NCI-H1694 (cell line): ENCODE measurements around the gene MTCP1.

Experiments
- DNase-seq: peaks from one replicate; lab custom pipeline; 2025; lab: John Stamatoyannopoulos, UW

Gene MTCP1, protein sequence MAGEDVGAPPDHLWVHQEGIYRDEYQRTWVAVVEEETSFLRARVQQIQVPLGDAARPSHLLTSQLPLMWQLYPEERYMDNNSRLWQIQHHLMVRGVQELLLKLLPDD

DNA sequence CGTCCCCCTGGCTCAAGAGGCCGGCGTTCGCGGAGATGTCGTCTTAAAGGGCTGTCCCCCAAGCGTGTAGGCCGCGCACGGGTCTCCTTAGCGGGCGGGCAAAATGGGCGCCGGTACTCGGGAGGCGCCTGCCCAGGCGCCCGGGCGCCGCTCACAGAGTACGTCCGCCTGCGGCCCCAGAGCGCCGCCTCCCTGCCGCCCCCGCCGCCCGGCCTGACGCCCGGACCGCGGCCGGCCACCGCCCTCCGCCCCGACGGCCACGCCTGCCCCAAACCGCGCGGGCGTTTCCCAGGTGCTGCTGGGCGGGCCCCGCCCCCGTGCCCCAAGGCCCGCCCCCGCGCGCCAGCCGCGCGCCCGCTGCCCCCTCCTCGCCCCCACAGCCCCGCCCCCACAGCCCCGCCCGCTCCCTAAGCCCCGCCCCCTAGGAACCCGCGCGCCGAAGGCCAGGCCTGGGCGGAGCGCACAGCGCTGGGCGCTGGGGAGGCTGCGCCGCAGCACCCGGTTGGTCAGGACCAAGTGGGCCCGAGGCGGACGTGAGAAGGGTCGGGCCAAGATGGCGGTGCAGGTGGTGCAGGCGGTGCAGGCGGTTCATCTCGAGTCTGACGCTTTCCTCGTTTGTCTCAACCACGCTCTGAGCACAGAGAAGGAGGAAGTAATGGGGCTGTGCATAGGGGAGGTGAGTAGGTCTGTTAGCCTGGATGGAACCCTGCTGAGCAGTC is at the start of gene MTCP1, which contains the start of the genes BRCC3 and CMC4:
Gene MTCP1 (minus strand): TSS at position 162 of the 719 bp plus-strand sequence. CDS start 5,126 bp downstream, outside the sequence.
Gene BRCC3 (plus strand): TSS at position 534 of the 719 bp plus-strand sequence. CDS start 20 bp downstream, at position 554.
Gene CMC4 (minus strand): TSS at position 162 of the 719 bp plus-strand sequence. CDS start 7,113 bp downstream, outside the sequence.
- peak; percentile 40 for DNase-seq

DNA sequence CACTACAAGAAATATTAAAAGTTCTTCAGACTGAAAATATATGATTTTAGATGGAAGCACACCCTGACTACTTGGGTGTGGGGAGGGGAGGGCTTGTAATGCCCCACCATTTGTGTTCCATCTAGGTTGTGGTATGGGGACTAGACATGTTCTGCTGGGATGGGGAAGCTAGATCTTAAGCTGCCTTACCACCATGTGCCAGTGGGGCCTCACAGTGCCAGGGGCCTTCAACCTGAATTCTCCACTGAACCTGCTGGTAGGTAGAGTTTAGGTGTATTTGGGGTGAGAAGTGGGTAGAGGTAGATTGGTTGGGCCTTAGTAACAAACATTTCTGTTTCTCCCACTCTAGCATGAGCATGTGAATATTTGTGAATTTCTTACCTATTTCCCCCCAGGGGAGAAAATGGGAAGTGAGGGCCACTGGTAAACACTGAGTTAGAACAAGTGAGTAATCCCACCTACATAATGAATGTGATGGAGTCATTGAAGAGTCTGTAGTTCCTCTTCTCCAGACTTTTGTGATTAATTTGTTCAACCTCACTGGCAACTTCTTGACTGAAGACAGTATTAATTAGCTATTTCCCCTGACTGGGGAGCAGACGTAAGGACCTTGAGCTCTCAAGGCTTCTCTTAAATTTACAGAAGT is 44.4 kb upstream of the MTCP1 start:
- no peak for DNase-seq

DNA sequence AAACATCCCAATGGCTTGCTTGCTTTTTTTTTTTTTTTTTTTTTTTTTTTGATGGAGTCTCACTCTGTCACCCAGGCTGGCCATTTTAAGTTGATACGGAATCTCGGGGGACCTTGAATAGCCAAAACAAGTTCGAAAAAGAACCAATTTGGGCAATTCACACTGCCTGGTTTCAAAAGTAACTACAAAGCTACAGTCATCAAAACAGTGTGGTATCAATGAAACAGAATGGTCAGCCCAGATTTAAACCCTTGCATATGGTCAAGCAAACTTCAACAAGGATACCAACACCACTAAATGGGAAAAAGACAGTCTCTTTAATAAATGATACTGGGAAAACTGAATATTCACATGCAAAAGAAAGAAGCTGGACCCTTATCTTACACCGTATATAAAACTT is 42.2 kb upstream of the MTCP1 start:
- DNase-seq, result no peak

DNA sequence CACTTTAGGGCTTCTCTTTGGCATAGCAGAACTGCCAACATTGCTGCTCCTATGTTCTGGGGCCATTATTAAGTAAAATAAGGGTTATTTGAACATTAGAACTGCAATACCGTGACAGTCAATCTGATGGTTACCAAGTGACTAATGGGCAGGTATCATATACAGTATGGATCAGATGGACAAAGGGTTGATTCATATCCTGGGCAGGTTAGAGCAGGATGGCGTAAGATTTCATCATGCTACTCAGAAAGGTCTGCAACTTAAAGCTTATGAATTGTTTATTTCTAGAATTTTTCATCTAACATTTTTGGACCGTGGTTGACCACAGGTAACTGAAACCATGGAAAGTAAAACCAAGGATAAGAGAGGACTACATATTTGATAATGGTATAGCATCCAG is 41.2 kb upstream of the MTCP1 start:
- DNase-seq, result no peak

DNA sequence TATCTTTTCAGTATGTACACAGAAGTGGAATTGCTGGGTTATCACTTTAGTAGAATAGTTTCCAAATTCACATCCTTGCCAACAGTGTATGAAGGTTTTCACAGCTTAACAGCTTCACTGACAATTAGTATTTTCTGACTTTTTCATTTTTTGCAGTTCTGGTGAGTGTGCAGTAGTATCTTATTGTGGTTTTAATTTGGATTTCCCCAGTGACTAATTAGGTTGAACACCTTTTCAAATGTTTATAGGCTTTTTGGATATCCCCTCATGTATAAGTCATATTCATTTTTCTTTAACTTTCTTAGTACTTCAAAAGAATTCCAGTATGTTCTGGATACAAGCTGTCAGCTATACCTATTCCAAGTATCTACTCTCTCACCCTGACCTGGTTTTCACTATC is 37.5 kb upstream of the MTCP1 start:
- no peak for DNase-seq

DNA sequence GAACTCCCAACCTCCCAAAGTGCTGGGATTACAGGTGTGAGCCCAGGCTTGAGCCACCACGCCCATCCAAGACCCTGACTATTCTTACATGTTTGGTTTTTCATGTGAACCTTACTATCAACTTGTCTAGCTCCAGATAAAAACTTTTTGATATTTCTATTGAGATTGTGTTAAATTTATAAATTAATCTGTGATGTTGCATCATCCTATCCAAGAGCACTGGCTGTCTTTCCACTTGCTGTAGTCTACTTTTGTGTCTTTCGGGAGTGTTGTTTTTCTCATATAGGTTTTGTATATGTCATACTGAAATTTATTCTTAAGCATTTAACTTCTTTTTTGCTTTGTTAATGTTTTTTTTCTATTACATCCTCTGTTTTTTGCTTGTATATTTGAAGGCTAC is 35.0 kb upstream of the MTCP1 start:
- no peak for DNase-seq

DNA sequence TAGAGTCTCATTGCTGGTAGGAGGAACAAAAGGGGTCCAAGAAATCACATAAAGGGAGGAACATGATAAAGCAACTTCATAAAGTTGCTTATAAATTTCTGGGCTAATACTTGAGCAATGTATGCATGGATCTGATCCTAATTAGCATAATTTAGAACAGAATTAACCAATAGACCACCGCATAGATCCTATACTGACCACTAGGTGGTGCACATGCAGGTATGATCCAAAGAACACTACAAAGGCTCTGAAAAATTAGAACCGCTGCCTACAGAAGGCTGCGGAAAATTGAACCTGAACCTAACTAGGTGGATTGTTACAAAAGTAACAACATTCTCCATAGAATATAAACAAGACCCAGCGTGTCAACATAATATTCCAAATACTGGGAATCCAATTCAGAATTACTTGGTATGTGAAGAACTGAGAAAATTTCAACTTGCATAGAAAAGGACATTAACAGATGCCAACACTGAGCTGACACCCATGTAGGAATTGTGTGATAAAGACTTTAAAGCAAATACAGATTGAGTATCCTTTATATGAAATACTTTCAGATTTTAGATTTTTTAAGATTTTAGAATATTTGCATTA is 23.6 kb upstream of the MTCP1 start:
- peak; percentile 14 for DNase-seq

DNA sequence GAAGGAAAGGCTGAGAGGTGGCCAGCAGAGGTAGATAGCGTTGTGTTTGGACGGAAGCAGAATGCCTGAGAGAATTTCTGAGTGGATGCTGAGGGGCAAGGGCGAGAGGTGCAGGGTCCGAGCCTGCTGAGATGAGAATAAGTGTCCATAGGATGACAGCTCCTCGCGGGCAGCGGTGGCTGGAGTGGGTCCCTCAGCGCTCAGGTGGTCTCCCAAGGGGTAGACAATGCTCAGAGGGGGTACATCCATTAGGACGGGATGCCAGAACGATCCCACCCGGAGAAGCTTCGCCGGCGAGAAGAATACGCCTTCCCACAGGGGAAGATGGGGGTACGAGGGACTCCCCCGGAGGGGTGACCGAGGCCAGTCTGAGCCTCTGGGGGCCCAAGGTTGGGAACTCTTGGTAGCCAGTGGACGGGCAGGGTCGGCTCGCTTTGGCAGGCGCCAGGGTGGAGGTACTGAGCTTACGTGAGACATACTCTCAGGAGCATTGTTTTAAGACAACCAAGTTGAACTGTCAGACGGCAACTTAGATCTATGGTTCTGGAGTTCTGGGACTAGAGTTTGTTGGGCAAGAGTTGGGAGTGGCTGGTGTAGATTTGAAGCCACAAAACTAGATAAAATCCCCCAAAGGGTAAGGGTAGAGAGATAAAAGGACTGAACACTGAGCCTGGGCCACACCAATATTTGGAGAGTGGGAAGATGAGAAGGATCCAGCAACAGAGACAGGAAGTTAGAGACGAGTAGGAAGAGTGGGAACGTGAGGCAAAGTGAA is 16.2 kb upstream of the MTCP1 start:
- DNase-seq, result no peak

DNA sequence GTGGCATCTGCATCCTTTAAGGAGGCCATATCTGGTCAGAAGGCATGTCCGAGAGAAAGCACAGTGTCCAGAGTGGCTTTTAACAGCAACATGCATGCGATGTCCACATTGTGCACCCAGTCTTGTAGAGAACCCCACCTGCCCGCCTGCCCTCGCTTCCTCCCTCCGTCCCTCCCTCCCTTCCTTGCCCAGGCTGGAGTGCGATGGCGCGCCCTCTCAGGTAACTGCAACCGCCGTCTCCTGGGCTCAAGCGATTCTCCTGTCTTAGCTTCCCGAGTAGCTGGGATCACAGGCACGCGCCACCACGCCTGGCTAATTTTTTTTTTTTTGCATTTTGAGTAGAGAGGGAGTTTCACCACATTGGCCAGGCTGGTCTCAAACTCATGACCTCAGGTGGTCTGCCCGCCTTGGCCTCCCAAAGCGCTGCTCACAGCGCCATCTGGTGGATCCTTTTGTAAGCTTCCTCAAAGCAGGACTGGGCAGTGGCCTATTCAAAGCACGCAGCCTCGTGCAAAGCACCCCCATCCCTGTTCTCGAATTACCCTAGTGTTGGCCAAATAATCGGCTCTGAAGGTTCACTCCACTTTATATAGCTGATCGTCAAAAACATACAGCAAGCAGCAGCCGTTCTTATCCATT is 15.4 kb upstream of the MTCP1 start:
- no peak for DNase-seq

DNA sequence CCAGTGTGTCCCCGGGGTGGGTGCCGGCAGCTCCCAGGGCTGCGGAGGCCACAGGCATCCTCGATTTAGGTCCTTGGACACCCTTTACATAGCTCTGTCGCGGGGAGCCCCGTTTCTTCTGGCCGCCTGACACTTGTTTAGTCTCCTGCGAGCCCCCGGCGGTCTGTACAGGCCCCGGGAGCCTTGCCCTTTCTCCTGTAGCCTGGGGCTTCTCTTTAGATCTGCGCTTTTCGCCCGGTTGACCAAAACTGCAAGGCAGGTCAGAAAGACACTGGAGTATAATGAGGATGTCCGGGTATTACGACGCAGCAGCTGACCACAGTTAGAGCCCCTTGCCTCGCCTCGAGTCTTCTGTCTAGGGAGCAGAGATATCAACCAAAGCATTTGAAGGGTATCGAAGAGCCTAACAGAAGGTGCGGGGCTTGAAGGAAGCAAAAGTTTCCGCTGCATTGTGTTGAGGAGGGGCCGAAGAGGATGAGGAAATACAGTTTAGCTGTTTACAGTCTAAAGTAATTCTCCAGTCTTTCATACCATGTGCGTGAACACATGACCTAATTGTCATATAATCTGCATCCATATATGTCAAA is 851 bp upstream of the MTCP1 start:
- DNase-seq, result no peak

DNA sequence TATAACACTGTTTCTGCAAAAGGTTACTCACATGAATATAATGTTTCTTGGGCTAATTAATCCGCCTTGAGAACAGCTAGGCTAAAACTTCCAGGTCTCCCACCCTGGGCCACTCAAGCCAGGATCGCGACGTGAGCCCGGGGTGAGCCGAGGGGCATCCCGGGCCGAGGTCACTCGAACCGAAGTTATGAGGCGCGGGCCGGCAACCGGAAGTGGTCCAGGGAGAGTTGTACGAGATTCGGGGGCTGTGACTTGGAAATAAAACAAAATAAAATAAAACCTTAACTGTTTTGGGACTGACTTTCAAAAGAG is 317 bp downstream of the MTCP1 start:
- DNase-seq, result no peak

DNA sequence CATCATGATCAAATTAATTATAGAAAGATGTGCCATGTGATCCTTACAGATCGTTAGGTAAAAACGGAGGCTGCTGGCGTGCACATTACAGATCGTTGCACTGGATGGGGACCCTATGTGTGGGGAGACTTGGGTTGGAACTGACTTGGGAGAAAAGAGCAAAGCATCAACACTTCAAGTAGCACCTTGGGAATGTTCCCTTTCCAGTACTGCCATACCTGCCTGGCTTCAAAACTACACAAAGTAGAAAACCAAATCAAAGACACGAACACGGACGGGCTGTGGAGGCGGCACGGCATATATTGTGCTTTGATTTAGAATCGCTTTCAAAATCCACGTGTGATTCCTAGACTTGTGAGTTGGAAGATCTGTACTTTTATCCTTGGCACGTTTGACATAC is 898 bp downstream of the MTCP1 start:
- no peak for DNase-seq

DNA sequence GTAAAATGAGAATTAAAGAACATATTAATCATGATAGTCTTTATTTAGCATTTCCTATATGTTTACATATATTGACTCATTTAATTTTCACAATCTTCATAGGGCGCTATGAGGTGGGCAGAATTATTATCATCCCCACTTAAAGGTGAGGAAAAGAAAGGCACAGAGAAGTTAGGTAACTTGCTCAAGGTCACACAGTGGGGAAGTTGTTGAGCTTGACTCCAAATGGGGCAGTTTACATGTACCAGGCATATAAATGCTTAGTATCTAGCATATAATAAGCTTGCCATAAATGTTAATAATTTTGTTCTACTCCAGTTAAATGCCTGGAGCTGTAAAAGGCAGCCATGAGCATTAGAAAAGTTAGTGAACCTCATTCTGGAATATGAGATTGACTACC is 1.5 kb downstream of the MTCP1 start:
- no peak for DNase-seq

DNA sequence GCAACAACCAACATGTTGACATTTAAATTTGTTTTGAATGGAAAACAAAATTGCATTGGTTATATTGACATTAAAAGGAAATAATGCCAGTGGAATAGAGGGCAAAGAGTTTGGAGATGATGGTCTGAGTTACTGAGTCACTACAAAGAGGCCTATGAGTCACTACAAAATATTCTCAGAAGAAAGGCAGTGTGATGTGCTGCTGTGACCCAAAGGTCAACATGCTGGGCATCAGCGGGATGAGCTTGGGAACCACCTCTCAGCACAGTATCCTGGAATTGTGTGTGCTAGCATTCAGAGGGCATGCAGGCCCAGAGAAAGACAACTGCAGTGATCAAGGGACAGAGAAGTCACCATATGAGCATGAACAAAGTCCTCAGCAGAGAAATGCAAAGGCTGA is 2.8 kb downstream of the MTCP1 start:
- no peak for DNase-seq

DNA sequence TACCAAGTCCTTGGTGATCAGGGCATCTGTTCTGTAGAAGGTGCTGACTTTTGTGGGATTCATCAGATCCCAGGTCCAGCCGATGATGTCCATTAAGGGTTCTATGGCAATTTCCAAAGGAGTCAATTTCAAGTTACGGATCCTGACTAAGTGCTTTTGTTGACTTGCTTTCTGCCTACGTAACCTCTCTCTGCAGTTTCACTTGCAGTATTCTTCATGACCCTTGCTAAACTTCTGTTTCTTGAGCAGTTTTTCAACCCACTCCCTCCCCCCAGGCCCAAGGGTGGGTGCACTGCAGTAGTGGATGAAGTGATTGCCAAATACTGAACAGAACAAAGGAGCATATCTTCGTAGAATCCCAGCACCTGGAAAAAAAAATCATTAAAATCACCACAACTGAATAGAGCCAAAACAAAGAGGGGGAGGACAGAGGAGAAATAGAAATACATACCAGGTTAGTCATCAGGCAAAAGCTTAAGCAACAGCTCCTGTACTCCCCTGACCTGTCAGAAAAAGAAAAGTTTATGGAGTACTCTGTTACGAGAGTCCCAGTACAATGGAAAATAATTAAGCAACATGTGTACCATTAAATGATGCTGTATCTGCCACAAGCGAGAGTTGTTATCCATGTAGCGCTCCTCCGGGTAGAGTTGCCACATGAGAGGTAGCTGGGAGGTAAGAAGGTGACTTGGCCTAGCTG is 5.8 kb downstream of the MTCP1 start:
- no peak for DNase-seq

DNA sequence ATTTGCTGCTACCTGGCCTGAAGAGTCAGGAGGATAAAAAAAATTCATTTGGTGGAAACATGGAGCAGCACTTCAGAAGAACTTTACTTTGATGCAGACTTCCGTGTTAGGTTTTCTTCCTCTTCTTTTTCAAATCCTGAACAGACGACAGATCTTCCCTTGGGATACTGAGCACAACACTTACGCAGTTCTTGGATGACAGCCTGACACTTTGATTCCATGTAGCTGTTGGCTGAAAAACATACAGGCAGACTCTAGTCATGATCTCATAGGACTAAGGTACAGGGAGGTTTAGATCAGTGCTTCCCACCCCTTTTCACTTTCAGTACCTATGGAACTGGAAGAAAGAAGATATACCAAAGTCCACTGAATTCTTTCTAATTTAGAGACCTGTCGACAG is 9.2 kb downstream of the MTCP1 start:
- no peak for DNase-seq

DNA sequence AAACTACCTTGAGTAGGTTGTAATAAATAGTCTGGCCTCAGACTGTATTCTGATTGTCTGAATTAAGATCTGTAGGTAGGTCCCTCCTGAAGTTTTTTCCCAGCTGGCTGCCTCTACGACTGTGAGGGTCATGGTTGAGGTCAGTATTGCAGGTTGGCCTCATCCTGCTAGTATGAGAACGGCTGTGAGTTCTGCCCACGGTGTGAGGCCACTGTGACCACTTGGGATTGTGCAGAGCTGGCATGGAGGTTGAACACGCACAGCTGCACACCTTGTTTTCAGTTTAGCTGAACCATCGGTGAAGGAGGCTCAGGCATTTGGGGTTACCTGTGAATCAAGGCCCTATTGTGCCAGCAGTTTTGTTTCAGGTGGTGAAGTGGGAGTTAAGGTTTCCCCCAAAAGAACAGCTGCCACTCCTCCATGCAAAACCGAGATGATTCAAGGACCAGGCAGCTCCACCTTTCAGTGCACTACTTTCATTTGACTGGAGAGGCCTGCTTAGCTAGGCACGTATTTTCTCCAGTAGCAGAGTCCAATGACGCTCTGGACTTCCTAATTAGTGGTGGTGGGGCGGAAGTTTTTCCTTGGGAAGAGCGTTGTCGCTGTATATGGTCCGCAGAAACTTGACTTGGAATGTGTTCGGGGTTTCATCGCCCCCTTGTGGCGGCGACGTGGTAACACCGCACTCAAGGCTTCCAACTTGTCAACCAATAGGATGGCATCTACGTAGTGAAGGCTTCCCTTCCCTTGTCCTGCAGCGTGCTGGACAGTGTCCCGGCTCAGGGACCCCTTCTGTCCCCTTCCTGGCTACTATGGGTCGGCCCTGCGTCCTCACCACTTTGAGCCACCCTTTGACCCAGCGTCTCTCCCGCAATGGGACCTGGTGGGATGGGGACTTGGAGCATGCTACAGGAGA is 13.8 kb downstream of the MTCP1 start:
- peak; percentile 37 for DNase-seq

DNA sequence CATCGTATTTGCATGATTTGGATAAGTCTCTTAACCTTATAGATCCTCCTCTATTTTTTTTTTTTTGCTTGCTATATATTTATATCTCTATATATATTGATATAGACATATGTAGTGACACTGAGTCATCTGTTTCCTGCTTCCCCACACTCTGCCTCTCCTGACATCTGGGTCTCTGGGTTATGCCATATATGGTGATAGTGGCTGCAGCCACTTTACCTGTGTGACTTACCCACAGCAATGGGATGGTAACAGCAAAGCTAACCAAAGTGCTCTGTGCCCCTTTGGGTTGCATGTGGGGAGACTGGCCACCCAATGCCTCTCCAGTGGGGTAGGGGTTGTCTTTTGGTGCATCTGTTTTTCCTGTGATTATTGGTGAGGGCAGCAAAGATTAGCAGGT is 14.5 kb downstream of the MTCP1 start:
- no peak for DNase-seq

DNA sequence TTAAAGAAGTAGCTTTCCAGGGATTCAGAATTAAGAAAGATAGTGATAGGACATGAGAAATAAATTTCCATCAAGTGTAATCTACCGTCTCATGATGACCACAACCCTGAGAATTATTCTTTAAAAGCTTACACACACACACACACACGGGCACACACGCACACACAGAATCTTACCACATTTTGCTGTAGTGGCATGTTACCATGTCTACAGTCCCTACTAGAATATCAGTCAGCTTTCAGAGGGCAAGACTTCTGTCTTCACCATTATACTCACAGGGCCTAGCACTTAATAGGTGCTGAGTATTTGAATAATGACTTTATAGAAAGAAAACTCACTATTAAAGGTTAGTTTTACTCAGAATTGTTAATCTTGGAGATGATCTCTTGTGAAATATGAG is 15.4 kb downstream of the MTCP1 start:
- no peak for DNase-seq

DNA sequence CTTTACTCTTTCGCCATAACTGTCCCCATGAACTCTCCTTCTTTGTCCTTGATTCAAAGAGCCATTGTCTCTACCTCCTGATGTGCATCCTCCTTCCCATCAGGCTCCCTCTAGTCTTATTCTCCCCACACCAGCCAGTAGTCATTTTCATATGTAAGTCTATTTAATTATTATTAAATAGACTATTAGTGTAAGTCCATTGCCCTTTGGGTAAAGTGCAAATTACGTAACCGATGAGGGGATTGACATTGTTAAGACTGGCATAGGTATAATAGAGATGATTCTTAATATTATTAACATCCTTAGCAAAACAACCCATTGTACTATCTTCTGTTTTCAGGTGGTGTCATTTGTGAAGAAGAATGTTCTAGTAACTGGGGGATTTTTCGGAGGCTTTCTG is 16.7 kb downstream of the MTCP1 start:
- DNase-seq, result no peak
